CD4-positive, alpha-beta T cell treated with Interleukin-4 for 4 hours (primary cell): ENCODE measurements around the gene HOXC12.

Experiments
- DNase-seq: peaks from one replicate; pipeline ENCODE4 v3.0.0-alpha.2; 2020

The HOXC12 gene

DNA sequence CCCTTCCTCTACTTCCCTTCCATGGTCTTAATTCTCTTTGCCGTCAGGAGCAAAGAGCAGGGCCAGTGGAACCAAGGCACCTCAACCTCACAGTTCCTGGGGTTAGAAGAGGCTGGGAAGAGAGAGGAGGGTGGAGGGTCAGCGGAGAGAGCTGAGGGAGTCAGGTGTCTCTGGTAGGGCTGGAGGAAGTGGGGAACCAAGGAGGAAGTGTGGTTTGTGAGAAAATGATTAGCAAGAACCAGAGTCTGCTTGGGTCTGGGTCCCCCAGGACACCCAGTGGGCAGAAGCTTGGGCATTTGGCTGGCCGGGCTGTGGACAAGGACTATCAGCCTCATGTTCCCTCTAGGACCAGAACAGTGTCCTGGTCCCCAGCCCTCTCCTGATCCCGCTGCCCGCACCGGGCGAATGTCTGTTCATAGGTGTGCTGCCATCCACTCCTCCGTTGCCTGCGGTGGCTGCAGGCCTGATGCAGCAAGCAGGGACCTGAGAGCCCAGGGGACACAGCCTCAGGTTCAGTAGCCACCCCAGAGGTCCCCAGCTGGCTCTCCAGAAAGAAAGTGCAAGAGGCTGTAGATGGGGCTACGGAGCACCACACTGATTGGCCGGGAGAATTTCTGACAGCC, 2.3 kb downstream of the HOXC12 start:
- no peak for DNase-seq

DNA sequence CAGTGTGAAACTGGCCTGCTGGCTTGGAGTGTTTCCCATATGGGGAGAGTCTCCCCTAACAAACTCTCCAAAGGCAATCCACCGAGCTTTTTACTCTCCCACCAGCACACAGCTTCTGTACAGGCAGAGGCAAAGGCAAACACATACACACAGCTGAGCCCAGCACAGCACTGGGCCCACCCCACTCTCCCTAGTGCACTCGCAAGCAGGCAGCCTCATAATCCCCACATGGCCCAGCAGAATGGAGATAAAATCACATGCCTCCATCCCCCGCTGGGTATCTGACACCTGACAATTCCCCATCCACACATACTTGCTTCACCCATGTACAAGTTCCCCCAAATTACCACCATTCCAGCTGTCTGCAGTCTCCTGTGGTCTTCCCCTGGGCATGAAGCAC, 3.4 kb downstream of the HOXC12 start:
- DNase-seq, result no peak

GRCh38 chr12:53959314-53959713, 4.6 kb downstream of the HOXC12 start:
- DNase-seq, result no peak

DNA sequence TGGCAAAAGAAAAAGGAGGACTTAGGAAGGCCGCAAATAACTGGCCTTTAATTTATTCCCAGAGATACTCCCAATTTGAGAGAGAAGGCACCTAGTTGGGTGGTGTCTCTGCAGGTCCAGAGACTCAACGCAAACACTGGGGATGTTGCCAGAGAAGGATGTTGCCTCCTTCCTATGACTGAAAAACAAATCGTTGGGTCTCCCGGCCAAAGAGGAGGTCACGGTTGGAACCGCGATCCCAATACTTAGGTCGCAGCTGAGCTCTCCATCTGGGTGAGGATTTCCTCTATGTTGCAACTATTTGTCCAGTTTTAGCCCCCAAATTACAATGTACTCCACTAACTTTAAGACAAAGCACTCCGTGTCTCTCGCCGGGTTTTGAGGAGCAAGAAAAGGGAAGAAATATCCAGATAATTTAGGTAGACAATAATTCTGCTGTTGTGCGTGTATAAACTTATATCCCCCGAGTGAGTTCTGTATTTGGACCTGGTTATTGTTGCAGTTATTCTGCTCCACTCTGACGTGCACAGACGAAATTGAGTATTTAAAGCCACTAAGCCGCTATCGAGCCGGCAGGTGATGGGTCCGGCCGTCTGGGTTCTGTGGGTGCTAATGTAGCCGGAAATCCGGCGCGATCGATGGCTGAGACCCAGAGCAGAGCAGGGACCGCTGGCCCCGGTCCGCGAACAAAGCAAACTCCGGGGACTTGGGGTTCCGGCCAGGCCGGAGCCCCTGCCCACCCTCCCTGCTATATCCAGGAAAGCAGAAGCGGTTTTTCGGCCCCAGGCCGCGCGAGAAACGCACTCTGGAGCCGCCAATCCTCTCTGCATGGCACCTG, 5.7 kb downstream of the HOXC12 start:
- no peak for DNase-seq

- no peak for DNase-seq
Observed at GRCh38 chr12:53961025-53961761, 6.5 kb downstream of the HOXC12 start.

GRCh38 chr12:53963005-53963404, 8.3 kb downstream of the HOXC12 start:
- DNase-seq, result no peak

DNA sequence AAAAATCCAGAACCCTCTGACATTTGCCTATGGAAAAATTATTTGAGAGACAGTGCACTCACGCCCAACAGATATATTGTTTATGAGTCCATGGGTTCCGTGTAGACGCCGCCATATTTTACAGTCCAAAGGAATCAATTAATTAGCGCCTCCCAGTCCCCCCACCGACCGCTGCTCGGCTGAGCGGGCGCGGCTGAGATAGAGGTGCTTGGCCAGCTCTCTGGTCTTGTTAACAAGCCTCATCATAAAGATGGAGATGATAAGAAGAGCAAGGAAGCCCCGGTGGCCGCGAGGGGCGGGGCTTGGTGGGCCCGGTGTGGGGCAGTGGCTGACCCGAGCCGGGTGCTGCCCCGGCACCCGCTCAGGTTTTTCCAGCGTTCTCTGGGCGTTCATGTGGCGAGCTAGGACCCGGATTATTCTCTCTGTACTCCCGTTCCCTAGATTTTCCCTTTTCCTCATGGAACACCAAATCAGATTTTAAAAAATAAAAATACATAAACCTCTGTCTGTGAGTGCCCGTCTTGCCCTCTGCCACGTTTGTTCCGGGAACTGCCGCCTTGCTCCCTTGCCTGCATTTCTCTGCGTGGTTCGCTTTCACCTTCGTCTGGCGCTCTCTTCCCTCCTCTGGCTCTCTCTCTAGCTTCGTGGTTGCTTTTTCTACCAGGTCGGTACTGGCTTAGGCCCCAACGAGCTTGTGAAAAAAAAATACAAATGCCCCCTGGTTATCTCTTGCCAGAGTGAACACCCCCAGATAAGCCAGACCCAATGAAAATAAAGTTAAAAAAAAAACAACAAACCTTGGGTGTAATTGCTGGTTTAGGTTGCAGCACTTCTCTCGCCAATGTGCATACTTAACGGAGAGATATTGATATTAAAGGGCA, 9.0 kb downstream of the HOXC12 start:
- no peak for DNase-seq

- DNase-seq, result no peak
Observed at GRCh38 chr12:53964315-53964713, 9.6 kb downstream of the HOXC12 start.

DNA sequence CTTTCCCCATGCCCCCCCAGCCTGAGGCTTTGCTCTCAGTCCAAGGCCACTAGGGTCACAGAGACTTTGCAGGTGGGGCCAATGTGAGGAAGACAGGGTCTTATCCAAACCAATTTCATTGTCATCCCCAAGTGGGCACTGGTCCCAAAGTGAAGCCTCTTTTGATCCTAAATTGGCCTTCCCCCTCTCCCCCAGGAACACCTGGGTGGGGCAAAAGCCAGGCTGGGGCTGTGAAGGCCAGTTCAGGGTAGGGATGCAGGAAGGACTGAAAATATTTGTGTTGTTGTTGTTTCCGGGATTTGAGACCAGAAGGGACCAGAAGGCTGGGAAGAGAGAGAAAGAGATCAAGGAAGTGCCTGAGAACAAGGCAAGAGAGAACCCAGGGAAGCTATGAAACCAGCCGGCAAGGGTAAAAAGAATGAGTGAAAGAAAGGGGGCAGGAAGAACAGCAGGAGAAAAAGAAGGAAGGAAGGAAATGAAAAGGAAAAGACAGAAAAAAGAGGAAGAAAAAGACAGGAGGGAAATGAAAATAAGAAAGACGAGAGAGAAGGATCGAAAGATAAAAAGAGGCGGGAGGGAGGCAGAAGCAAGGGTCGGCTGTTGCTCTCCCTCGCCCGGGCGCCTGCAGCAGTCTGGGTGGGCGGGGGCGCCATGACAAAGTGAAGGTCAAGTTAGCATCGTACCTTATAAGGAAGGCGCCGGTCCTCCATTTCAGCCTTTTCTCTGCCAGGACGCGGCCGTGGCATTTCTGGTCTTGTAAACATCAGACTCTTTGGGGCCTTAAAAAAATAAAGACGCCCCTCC, 10.8 kb downstream of the HOXC12 start:
- DNase-seq, result no peak

- DNase-seq, result no peak
Observed at GRCh38 chr12:53966085-53966384, 11.3 kb downstream of the HOXC12 start.

DNA sequence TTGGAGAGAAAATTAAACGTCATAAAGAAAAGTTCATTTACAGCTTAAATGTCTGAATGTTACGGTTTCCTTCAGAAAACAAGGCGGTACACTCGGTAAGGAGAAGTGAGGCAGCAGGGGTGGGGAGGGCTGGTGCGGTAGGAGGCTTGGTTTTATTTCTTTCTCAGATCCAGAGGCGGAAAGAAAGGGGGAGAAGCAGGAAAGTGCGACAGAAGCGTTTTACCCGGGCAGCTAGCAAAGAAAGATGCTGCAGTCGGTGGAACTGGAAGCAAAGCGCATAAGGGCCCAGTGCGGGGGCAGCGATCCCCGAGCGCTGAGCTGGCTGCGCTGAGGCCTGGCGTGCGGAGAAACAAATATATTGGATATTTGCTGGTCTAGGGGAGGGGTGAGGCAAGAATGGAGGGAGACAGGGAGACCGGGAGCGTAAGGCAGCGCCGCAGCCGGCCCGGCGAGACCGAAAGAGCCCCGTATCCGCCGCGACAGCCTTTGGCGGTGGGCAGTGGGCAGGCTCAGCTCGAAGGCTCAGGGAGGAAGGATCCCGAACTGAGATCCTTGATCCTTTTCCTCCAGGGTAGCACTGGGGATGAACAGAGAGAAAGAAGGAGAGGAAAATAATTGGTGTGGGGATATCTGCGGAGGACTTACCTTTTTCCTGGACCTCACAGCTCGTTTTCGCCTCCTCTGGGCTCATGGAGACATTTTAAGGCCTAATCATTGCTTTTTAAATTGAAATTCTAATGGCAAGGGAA, 11.9 kb downstream of the HOXC12 start:
- DNase-seq, result no peak

GRCh38 chr12:53967421-53967925, 12.8 kb downstream of the HOXC12 start:
- no peak for DNase-seq

GRCh38 chr12:53968214-53969127, 13.8 kb downstream of the HOXC12 start:
- no peak for DNase-seq

DNA sequence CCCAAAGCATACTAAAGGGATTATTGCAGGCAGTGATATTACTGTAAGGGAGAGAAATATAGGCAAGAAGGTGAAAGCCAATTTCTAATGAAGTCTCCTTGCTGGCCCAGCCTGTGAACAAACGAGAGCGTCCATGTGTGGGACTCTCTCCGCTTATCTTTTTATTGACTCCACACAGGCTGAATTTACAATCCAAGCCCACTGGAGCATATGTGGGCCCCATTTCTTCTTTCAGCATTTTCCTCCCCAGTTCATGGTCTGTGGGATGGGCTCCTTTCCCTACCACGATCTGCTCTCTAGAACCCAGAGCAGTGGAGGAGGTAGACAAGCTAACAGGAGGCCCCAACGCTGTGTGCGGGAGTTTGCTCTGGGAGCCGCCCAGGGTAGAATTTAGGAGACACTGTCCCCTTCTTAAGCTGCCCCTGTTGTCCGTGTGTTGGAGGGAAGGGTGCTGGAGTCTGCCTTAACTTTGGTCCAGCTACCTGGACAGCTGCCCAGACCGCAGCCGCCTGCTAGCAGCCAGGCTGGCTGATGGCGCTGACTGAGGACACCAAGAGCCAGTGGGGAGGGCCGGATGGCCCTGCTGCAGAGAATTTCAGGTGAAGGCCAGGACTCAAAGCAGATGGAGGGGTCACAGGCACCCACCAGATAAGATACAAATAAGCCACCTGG, 15.0 kb downstream of the HOXC12 start:
- no peak for DNase-seq

GRCh38 chr12:53970451-53970850, 15.7 kb downstream of the HOXC12 start:
- no peak for DNase-seq

- DNase-seq, result no peak
Observed at GRCh38 chr12:53971129-53971528, 16.4 kb downstream of the HOXC12 start.

GRCh38 chr12:53971686-53972085, 17.0 kb downstream of the HOXC12 start:
- no peak for DNase-seq

DNA sequence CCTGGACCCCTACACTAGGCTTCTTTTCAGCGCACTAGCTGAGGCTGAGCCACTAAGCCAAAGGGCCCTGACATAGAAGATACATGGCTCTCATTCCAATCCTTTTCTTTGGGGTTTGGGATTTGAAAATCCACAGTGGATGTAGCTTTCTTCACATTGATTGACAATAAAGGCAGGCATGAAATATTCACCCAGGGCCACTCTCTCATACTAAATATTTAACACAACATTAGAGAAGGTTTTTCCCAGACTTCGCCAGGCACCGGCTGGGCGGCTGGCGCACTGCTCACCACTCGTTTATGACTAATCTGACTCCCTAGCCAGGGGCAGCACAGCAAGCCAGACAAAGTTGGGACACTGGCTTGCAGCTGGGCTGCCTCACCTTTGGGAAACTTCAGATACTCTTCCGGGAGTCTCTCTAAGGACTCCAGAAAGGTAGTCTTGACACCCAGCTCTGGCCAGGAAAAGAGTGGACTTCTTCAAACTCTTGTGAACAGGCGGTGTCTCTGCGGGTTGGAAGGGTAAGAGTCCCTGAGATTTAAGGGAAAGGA, 17.5 kb downstream of the HOXC12 start:
- no peak for DNase-seq

DNA sequence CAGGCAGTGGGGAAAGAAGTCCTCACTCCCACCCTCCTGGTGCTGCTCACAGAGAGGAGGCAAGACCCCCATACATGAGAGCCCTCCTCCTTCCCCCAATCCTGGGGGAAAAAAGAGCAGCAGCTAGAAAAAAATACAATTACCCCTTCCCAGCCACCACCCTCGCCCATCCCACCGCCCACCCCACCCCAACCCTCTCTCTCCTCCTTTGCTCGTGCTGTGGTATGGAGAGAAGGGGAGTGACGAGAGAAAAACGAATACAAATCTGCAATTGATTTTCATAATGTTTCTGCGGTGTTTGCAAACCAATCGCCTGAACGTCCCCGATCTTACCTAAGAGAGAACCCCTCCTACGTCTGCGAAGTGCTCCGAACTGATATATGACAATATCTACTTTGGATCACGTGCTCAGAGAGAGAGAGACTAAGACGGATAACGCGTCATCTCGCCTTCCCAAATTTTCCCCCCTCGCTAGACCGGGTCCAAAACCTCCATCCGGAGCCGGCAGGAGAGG, 18.1 kb downstream of the HOXC12 start, which contains the start of gene HOXC11:
Gene HOXC11, plus strand, starts transcription at position 405 of the 514 bp plus-strand sequence. CDS start 116 bp downstream, outside the sequence.
- DNase-seq, result no peak
